Measurements from ENCODE around the gene GLI3.

Gene GLI3

DNA sequence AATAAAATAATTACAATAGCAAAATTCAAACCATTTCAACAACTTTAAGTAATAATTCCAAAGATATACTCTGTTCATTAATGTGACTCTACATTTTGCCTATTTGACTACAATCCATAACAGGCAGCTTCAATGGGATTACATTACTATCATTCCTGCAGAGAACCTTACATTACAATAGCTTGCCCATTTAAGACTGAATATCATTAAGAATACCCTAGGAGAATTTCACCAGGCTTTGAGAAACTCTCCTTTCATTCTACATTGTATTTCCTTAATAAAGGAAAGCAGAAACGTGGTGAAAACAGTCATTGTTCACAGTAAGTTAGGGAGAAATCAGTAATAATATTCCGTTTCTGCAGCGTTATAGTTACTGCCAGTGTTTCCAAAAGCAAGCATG lies 209.5 kb downstream of the GLI3 start:
- TF ChIP-seq CTCF (IDR thresholded peaks at IDR 0.05), result no peak
- H3K36me3 ChIP-seq, result no peaks in the 10 kb centered on the region

GRCh38 chr7:42026622-42027197 lies 210.3 kb downstream of the GLI3 start:
- no peaks in the 10 kb centered on the region for H3K36me3 ChIP-seq
- TF ChIP-seq CTCF (IDR thresholded peaks at IDR 0.05), result no peak
- H3K27me3 ChIP-seq, result peaks cover 15% of the 10 kb centered on the region
- no peak overlapping the region for H3K27ac ChIP-seq
- no peak overlapping the region for H3K4me3 ChIP-seq (ENCODE audit: low read depth in 1 of 2, low read length in 1 of 2)
- H3K4me1 ChIP-seq (ENCODE audit: control insufficient read depth in 1 of 2, insufficient read depth in 1 of 2, low read depth in 1 of 2, low read length in 1 of 2), result no peaks in the 10 kb centered on the region
- H3K9me3 ChIP-seq, result no peaks in the 10 kb centered on the region

More for the DNA sequence above, 209.5 kb downstream of the GLI3 start:
- Histone ChIP-seq H3K9me3 (no peaks in the 10 kb centered on the region), H3K27me3 (peaks cover 7% of the 10 kb centered on the region), H3K27ac (no peak overlapping the region), H3K4me1 (ENCODE audit: control insufficient read depth in 1 of 2, insufficient read depth in 1 of 2, low read depth in 1 of 2, low read length in 1 of 2) (no peaks in the 10 kb centered on the region), H3K4me3 (ENCODE audit: low read depth in 1 of 2, low read length in 1 of 2) (no peak overlapping the region)

DNA sequence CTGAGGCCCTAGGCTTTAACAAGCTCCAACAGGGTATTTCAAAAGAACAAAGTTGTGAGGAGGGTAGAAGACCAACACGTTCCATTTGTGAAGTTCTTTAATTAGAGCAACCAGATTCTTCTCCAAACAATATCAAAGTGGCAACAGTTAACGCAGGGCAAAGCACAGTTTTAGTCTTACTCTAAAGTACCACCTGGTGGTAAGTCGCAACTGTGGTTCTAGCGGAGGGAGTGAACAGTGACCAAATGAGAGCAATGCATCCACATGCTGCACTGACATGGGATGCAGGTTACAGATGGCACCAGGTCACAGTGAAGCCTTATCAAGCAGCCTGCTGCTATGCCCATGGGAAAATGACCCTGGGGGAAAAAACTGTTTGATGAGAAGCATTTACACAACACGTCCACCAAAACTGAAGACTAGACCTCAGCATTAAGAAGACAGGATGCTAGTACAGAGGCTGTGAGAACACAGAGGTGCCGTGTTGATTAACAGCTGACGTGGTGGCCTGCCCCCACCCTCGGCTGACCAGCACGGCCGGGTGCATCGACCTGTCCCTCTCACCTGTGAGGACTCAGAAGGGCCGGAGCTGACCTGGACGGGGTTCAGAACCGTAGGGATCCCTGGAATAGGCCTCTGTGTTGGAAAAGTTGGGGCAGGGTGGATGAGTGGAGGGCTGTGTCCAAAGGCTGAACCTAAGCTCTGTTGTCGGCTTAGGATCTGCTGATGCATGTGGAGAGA lies 211.2 kb downstream of the GLI3 start:
- no peaks in the 10 kb centered on the region for H3K36me3 ChIP-seq
- H3K4me1 ChIP-seq (ENCODE audit: control insufficient read depth in 1 of 2, insufficient read depth in 1 of 2, low read depth in 1 of 2, low read length in 1 of 2), result no peaks in the 10 kb centered on the region
- no peak for TF ChIP-seq CTCF (IDR thresholded peaks at IDR 0.05)

GRCh38 chr7:42024537-42024936 lies 212.5 kb downstream of the GLI3 start:
- TF ChIP-seq CTCF (IDR thresholded peaks at IDR 0.05), result no peak
- Histone ChIP-seq H3K36me3 (no peaks in the 10 kb centered on the region), H3K4me3 (ENCODE audit: low read depth in 1 of 2, low read length in 1 of 2) (no peak overlapping the region), H3K9me3 (no peaks in the 10 kb centered on the region), H3K27me3 (peaks cover 27% of the 10 kb centered on the region), H3K27ac (no peak overlapping the region), H3K4me1 (ENCODE audit: control insufficient read depth in 1 of 2, insufficient read depth in 1 of 2, low read depth in 1 of 2, low read length in 1 of 2) (no peaks in the 10 kb centered on the region)

More for the DNA sequence above, 211.2 kb downstream of the GLI3 start:
- Histone ChIP-seq H3K9me3 (no peaks in the 10 kb centered on the region), H3K27ac (no peak overlapping the region), H3K4me3 (ENCODE audit: low read depth in 1 of 2, low read length in 1 of 2) (no peak overlapping the region), H3K27me3 (peaks cover 18% of the 10 kb centered on the region)

GRCh38 chr7:42023262-42023661 lies 213.7 kb downstream of the GLI3 start:
- no peak for TF ChIP-seq CTCF (IDR thresholded peaks at IDR 0.05)
- Histone ChIP-seq H3K27me3 (peaks cover 40% of the 10 kb centered on the region), H3K27ac (no peak overlapping the region), H3K9me3 (no peaks in the 10 kb centered on the region), H3K4me3 (ENCODE audit: low read depth in 1 of 2, low read length in 1 of 2) (no peak overlapping the region), H3K36me3 (no peaks in the 10 kb centered on the region), H3K4me1 (ENCODE audit: control insufficient read depth in 1 of 2, insufficient read depth in 1 of 2, low read depth in 1 of 2, low read length in 1 of 2) (no peaks in the 10 kb centered on the region)

Measured in neutrophil (primary cell).